ENCODE measurements around the gene CFAP46.

The CFAP46 gene

DNA sequence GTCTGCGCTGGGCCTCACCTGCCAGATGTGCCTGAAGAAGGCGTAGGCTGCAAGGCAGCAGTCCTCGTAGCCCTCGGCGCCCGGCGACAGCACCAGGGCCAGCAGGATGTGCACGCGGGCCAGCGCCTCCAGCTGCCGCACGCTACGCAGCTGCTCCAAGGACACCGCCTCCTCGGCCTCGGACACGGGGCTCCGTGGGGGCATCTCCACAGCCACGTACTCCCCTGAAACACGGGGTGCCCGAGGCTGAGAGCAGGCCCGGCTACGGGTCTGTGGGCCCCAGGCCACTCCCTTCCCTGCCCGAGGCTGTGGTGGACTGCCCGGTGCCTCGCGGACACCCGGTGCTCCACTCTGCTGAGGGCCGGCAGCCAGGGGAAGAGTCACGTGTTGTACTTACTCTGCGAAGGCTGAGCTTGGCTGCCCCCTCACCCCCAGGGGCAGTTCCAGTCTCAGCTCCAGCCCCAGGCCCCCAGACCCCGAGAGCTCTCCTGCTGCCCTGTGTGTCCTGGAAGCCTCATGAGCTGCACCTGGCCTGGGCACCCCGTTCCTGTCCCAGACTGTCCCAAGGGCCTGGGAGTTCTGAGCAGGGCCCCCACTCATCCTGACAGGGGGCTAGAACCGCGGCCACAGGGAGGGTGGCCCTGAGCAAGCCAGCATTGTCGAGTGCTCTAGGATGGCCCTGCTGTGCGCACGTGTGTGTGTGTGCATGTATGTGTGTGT, 62.8 kb downstream of the CFAP46 start:
- no peak for DNase-seq

- no peak for DNase-seq
Measured at GRCh38 chr10:132878730-132879407, 63.5 kb downstream of the CFAP46 start.

GRCh38 chr10:132878091-132878729, 64.2 kb downstream of the CFAP46 start:
- DNase-seq = no peak

GRCh38 chr10:132877473-132877872, 64.9 kb downstream of the CFAP46 start:
- DNase-seq = no peak

GRCh38 chr10:132876993-132877431, 65.4 kb downstream of the CFAP46 start:
- no peak for DNase-seq

DNA sequence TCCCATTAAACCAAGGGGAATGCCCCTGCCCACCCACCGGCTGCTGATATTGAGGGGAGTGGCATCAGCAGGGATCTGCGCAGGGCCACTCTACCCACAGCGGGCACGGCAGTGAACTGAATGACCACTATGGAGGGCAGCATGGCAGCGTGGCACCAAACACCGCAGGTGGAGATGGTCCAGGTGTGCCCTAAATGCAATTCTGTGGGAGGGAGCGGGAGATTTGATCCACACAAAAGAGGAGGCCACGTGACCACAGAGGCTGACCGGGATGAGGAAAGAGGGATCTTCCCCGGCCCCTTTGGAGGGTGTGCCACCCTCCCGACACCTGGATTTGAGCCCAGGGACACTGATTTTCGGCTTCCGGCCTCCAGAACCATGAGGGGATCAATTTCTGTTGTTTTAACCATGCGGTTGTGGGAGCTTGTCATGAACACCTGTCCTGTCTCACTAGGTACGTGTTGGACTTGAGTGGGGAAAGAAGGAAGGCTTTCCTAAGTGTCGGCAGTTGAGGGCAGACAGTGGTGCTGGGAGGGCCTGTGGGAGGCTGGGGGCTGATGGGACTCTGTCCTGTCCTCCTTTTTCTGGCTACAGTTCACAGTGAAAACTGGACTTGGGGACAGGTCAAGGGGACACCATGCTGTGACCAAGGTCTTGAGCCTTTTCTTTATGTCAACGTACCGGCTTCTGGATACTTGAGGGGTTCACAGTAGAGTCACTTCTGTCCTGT, 66.1 kb downstream of the CFAP46 start:
- DNase-seq = no peak

GRCh38 chr10:132875435-132875834, 66.9 kb downstream of the CFAP46 start:
- DNase-seq = no peak

- no peak for DNase-seq
Measured at GRCh38 chr10:132873395-132873794, 69.0 kb downstream of the CFAP46 start.

GRCh38 chr10:132872658-132873057, 69.7 kb downstream of the CFAP46 start:
- DNase-seq = no peak

DNA sequence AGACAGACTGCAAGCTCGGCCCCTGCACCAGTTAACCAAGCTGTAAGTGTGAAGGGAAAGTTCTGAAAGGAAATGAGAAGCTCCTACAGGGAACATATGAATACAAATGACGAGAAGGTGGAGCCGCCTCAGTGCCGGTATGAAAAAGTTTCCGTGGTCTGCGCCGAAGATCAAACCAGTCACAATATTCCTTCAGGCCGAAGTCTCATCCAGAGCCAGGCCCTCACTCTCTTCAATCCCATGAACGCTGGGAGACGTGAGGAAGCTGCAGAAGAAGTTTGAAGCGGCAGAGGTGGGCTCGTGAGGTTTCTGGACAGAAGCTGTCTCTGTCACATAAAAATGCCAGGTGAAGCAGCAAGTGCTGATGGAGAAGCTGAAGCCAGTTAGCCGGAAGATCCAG, 71.9 kb downstream of the CFAP46 start:
- no peak for DNase-seq

DNA sequence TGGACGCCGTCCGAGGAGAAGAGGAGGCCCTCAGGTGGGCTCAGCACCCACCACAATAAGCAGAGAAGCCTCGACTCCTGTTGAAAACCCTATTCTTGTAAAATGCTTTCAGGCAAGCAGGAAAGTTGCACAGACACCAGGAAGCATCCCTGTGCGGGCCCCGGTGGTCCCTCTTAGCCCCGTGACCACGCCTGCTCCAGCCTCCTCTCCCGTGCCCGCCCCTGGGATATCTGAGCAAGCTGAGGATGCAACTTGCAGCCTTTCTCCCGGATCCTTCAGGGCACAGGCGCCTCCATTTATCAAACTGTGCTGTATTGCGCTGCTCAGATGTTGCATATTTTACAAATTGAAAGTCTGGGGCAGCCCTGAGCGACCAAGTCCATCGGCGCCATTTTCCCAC, 72.7 kb downstream of the CFAP46 start:
- DNase-seq = no peak

- DNase-seq = no peak
Measured at GRCh38 chr10:132868995-132869394, 73.4 kb downstream of the CFAP46 start.

DNA sequence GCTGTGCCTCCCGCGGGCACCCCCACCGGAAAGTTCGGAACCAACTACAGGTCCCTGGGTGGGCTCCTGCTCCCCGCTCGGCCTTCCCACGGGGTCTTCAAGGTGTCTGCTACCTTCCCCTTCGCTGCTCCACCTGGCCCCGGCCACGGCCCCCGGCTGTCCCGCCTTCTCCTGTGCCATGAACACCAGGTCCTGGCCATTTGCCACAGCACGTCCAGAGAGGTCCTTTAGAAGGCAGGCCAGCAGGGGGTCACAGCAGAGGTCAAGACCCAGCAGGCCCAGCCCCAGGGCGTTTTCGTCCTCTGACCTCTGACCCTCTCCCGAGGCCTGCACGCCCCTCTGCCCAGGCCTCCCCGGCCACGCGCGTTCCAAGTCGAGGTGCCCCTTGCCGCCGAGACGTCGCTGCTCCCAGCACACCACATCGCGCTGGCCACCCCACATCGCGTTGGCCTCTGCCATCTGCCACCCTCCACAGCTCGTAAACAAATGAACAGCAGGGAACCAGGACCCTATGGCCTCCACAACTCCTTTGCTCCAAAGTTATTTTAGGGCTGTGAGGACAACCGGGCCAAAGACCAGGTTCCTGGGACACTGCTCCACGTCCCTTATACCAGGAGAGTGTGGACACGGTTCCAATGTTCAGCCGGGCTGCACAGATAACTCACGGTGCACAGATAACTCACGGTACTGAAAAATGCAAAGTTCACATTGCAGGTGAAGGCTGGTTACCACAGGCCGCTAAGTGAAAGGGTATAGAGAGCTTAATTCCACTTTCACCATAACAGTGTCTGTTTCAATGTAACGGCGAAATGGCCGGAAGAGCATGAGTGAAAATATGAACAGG, 74.3 kb downstream of the CFAP46 start:
- no peak for DNase-seq

DNA sequence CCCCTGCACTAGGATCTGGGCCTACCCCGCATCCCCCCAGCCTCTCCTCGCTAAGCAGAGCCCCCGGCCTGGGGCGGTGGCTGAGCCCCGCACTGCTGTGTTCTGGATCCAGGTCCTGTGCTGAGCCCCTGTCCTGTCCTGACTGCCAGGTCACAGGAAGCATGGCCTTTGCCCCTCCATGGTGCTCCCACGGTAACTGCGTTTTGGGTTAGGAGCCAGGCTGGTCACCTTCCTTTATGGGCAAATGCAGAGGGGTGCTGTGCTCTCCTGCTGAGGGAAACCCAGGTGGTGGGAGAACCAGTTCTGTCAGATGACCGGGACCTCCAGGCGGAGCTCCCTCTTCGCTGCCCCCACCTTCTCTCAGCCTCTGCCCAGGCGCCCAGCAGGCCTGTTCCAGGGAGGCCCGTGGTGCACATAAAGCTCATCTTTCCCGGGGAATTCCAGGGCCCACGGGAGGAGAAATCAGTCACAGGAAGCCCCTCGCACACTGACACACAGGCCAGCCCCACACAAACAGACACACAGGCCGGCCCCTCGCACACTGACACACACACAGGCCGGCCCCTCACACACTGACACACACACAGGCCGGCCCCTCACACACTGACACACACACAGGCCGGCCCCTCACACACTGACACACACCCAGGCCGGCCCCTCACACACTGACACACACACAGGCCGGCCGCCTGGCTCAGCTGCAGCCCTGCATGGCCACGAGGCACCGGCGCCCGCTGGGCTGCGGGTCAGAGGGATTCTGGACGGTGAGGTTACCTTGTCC, 75.6 kb downstream of the CFAP46 start:
- DNase-seq = no peak

- DNase-seq = no peak
Measured at GRCh38 chr10:132865851-132866600, 76.3 kb downstream of the CFAP46 start.

- DNase-seq = no peak
Measured at GRCh38 chr10:132865171-132865631, 77.2 kb downstream of the CFAP46 start.

DNA sequence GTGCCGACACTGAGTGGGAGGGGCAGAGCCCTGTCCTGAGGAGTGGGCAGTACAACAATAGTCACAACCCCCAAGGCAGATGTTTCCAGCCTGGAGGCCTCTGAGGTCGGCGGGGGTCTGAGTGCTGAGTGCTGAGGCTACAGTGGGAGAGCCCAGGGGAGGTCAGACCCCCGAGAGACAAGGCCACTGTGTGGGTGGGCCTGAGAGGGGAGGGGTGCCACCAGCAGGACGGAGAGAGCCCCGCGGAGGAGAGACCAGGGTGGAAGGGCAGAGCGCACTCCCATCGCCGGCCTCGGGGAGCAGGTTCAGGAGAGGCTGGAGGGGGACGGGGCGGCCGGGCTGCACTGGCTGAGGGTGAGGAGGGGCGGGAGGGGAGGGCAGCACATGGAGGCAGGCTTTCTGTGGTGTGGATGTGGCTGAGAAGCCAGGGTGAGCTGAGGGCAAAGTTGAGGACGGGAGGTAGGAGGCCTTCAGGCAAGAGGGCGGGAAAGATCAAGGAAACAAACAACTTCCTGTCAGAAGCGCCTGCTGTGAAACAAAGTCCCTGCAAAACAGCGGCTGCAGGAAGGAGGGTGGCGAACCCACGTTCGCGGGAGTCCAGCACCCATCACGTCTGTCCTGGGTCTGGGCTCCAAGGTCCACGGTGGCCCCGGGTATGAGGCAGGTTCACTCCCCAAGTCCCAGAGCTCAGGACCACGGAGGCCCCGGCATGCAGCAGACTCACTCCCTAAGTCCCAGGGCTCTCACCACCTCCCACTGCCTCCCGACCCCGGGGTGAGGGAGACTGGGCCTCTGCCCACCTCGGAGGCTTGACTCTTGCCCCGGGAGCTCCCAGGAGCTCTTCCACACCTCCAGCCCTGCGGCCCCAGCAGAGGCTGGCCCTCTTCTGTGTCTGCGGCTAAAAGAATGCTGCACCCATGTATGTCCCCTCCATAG, 79.6 kb downstream of the CFAP46 start:
- DNase-seq = no peak

DNA sequence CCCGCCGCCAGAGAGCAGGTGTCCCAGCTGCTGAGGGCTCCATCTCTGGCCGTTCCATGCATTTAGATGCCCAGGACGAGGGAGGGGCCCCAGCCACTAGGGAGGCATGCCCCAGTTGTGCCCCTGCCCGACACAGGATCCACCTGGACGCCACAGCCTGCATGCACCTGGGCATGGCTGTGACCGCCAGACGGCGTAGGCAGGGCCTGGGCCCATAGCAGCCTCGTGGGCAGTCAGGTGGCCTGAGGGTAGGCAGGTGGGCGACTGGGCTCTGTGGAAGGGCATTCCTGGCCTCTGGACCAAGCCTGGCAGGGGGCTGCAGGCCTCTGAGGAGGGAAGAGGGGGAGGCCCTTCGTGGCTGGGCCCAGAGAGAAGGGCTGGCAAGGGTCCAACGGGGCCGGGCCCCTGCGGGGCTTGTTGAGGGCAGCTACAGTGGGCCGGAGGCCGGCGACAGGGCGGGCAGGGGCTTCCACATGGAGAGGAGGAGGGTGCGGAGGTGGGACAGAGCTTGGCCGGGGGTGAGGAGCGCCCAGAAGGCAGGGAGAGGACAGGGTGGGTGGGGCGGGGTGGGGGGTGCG, 80.4 kb downstream of the CFAP46 start:
- DNase-seq = no peak

DNA sequence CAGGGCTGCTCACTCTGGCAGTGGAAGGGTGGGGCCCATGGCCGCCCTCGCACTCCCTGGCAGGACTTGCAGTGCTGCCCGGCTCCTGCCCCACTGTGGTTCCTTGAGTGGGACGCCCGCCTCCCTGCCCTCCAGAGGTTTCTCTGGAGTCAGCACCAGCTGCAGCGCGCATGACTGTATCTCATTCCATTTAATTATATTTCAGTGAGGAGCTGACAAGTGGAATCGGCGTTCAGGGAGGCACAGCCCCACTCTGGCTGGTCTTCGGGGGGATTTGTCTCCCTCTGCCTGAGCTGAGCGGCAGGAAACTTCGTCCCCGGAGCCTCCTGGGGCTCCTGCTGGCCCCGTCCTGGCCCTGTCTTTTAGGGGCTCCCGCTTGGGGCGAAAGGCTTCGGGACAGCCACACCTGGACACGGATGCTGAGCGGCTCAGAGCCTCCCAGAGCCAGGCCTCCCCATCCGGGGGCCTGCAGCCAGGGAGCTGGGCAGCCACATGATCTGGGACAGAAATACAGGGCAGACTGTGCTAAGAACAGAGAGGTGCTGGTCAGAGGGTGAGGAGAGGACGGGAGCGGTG, 81.2 kb downstream of the CFAP46 start:
- DNase-seq = no peak

All from GOT3 (cell line).